Astrocyte (in vitro differentiated cells and primary cell): ENCODE results near the gene FGD2. TPM values are rescaled to one million over a fixed set of nuclear protein-coding genes. Genes with fewer than 3 reads are reported as not detected.

Source experiments
- DNase-seq: peaks from one replicate; pipeline ENCODE4 v3.0.0-alpha.2; 2010; ENCODE audit warnings: low read depth
- FAIRE-seq: peaks from 2 replicates; lab custom pipeline; 2011; peaks lifted over from hg19 to GRCh38; lab: Jason Lieb, UNC
- H2AFZ ChIP-seq: 2 replicates; pipeline ENCODE4 v1.6.0; 2012; ENCODE audit warnings: low read depth, low read length, inconsistent platforms
- H3K27ac ChIP-seq: 2 replicates; pipeline ENCODE4 v1.5.1; 2011; ENCODE audit warnings: low read depth, low read length, inconsistent platforms
- H3K27me3 ChIP-seq: 2 replicates; pipeline ENCODE4 v1.6.0; 2011; ENCODE audit warnings: low read length, inconsistent platforms; ENCODE audit not compliant: insufficient read depth
- H3K36me3 ChIP-seq: 2 replicates; pipeline ENCODE4 v1.5.1; 2011; ENCODE audit warnings: low read length, inconsistent platforms; ENCODE audit not compliant: insufficient read depth
- H3K4me1 ChIP-seq: 2 replicates; pipeline ENCODE4 v1.5.1; 2011; ENCODE audit warnings: low read length, inconsistent platforms; ENCODE audit not compliant: insufficient read depth
- H3K4me2 ChIP-seq: 2 replicates; pipeline ENCODE4 v1.6.0; 2012; ENCODE audit warnings: low read length, inconsistent platforms
- H3K4me3 ChIP-seq: 2 replicates; pipeline ENCODE4 v1.5.1; 2011; ENCODE audit warnings: low read depth, mild to moderate bottlenecking, low read length, inconsistent platforms; ENCODE audit not compliant: insufficient read depth
- H3K79me2 ChIP-seq: 2 replicates; pipeline ENCODE4 v1.6.0; 2012; ENCODE audit warnings: mild to moderate bottlenecking, low read length, inconsistent platforms; ENCODE audit not compliant: insufficient read depth
- H3K9ac ChIP-seq: 2 replicates; pipeline ENCODE4 v1.6.0; 2012; ENCODE audit warnings: mild to moderate bottlenecking, low read length, inconsistent platforms
- H3K9me3 ChIP-seq: 2 replicates; pipeline ENCODE4 v1.5.1; 2012; ENCODE audit warnings: low read depth, mild to moderate bottlenecking, low read length, inconsistent platforms; ENCODE audit not compliant: insufficient read depth
- H4K20me1 ChIP-seq: 2 replicates; pipeline ENCODE4 v1.6.0; 2012; ENCODE audit warnings: low read length, inconsistent platforms; ENCODE audit not compliant: insufficient read depth
- H3K27ac Mint-ChIP-seq: one replicate; pipeline ENCODE4 v1.8.0; 2021; ENCODE audit warnings: mild to moderate bottlenecking, mixed read lengths; ENCODE audit not compliant: unreplicated experiment
- H3K27me3 Mint-ChIP-seq: one replicate; pipeline ENCODE4 v1.8.0; 2021; ENCODE audit warnings: low read depth, mixed read lengths; ENCODE audit not compliant: unreplicated experiment
- H3K36me3 Mint-ChIP-seq: one replicate; pipeline ENCODE4 v1.8.0; 2021; ENCODE audit warnings: low read depth, mixed read lengths; ENCODE audit not compliant: unreplicated experiment
- H3K4me1 Mint-ChIP-seq: one replicate; pipeline ENCODE4 v1.8.0; 2021; ENCODE audit warnings: low read depth, mixed read lengths; ENCODE audit not compliant: unreplicated experiment
- H3K4me3 Mint-ChIP-seq: one replicate; pipeline ENCODE4 v1.8.0; 2021; ENCODE audit warnings: mild to moderate bottlenecking, moderate library complexity, mixed read lengths; ENCODE audit not compliant: unreplicated experiment
- H3K9me3 Mint-ChIP-seq: one replicate; pipeline ENCODE4 v1.8.0; 2021; ENCODE audit warnings: mild to moderate bottlenecking, mixed read lengths; ENCODE audit not compliant: unreplicated experiment
- CTCF ChIP-seq: IDR thresholded peaks from 2 replicates; pipeline ENCODE4 v1.5.1; 2011; ENCODE audit warnings: low read depth, mild to moderate bottlenecking, inconsistent platforms, low read length, moderate library complexity; ENCODE audit not compliant: insufficient read depth
- EZH2 ChIP-seq: IDR thresholded peaks from 2 replicates; pipeline ENCODE4 v1.6.1; 2012; ENCODE audit warnings: mild to moderate bottlenecking, low read length, inconsistent platforms; ENCODE audit not compliant: insufficient read depth
- total RNA-seq: library from RNA; stranded (reverse); gene quantifications from 2 replicates; pipeline ENCODE4 v1.2.1, GENCODE V29; 2021

The FGD2 gene
- total RNA-seq, 1 donor from 2014 or later = not detected

DNA sequence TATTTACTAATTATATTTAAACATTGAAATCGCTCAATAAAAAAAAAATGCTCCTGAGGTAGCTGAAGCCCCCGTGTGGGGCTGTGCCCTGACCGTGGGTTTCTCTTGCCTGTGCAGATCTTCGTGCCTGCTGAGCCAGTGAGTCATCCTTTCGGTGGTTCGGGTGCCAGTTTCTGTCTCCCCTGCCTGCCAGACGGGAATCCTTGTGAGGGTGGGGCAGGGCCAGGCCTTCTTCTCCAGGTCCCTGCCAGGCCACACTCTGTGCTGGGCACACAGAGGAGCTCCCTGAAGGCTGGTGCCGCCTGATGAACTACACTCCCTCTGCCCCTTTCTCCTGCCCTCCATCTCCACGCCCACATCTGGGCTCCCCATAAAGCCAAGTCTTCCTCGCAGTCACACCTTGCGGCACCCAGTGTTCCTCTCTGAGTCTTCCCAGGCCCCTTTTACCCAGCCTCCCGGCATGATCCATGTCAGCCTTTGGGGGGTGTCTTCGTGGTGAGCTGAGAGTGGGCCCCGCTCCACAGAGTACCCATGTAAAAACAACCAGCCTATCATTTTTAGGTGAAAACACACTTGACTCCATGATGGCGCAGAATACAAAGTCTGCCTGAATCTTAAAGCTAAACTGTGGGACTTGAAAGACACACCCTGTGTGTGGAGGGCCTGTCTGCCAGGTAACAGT, 19.3 kb downstream of the FGD2 start:
- H3K36me3 ChIP-seq = no peaks in the 10 kb centered on the region
- no peak overlapping the region for H3K4me3 Mint-ChIP-seq
- no peak for TF ChIP-seq CTCF
- TF ChIP-seq EZH2 = no peak
- no peak overlapping the region for H3K27ac Mint-ChIP-seq
- peaks cover 2% of the 10 kb centered on the region for H3K9me3 Mint-ChIP-seq
- no peak overlapping the region for H3K9ac ChIP-seq
- peak overlapping the region; percentile 15 for H3K4me2 ChIP-seq
- H3K27ac ChIP-seq = no peak overlapping the region
- H3K79me2 ChIP-seq = no peaks in the 10 kb centered on the region
- peaks cover 11% of the 10 kb centered on the region for H3K4me1 Mint-ChIP-seq
- H3K27me3 Mint-ChIP-seq = peaks cover 9% of the 10 kb centered on the region
- no peak overlapping the region for H2AFZ ChIP-seq
- peaks cover 4% of the 10 kb centered on the region for H3K4me1 ChIP-seq
- H3K9me3 ChIP-seq = no peaks in the 10 kb centered on the region
- no peak for FAIRE-seq
- H3K27me3 ChIP-seq = no peaks in the 10 kb centered on the region
- no peak for DNase-seq
- no peak overlapping the region for H3K4me3 ChIP-seq
- no peaks in the 10 kb centered on the region for H3K36me3 Mint-ChIP-seq
- no peaks in the 10 kb centered on the region for H4K20me1 ChIP-seq

- FAIRE-seq (no peak), DNase-seq (no peak)
- peak overlapping the region; percentile 41 for H3K27ac Mint-ChIP-seq
- TF ChIP-seq CTCF (no peak), EZH2 (no peak)
- Histone ChIP-seq H3K9me3 (peaks cover 3% of the 10 kb centered on the region), H3K9ac (no peak overlapping the region), H3K4me1 (peaks cover 4% of the 10 kb centered on the region), H3K27me3 (no peaks in the 10 kb centered on the region), H2AFZ (no peak overlapping the region), H3K4me2 (no peak overlapping the region), H4K20me1 (no peaks in the 10 kb centered on the region), H3K79me2 (no peaks in the 10 kb centered on the region), H3K36me3 (no peaks in the 10 kb centered on the region), H3K4me3 (no peak overlapping the region), H3K27ac (no peak overlapping the region)
- no peak overlapping the region for H3K4me3 Mint-ChIP-seq
- no peaks in the 10 kb centered on the region for H3K36me3 Mint-ChIP-seq
- H3K4me1 Mint-ChIP-seq = peaks cover 11% of the 10 kb centered on the region
- H3K9me3 Mint-ChIP-seq = peaks cover 5% of the 10 kb centered on the region
- peaks cover 9% of the 10 kb centered on the region for H3K27me3 Mint-ChIP-seq
Measured at GRCh38 chr6:37025621-37026466, 20.4 kb downstream of the FGD2 start.
